ENCODE data around the gene RAPGEF5. TPM values are rescaled to one million over a fixed set of nuclear protein-coding genes. Genes with fewer than 3 reads are reported as not detected.

The RAPGEF5 gene
- total and polyA plus RNA-seq, 10 of the 15 experiments (the other 5 are each of a cell fraction or from before 2014, with no cell fraction given) = 0.38 to 4.0 (median 1.6) TPM; not detected in 1

DNA sequence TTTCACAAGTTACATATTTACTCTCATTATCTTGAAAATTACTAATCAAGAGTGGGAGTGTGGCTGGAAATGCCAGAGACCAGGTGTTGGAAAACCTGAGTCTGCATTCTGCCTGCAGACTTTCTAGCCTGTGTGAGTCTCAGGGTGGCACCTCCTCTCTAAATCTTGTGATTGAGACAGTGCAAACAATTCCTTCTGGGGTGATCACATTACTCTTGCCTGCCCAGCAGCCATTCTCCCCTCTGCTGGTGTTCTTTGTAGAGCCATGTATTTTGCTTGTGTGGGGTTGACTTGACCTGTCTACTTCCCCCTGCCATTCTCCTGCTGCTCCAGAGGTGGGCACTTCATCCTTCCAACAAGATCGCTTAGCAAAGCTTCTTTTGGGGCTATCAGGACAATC, 101.1 kb downstream of the RAPGEF5 start:
- SMC1A ChIA-PET (ENCODE audit: uncharacterized antibody, unreplicated experiment) = interaction anchor here (1.2 to 1.5 kb wide), 2 partner anchors 8 to 146 kb away, joined by 3 to 4 read pairs; no protein-coding TSS in a partner anchor
- H3K9me3 ChIP-seq (replicated peaks; ENCODE audit: control insufficient read depth, insufficient read depth, low read length) = no peaks in the 10 kb centered on the region
- CTCF ChIA-PET = interaction anchor here (1.2 kb wide), 1 partner anchor 213 kb away, joined by 4 read pairs; no protein-coding TSS in a partner anchor
- no peak for FAIRE-seq
- WGBS (ENCODE audit: insufficient coverage, insufficient replicate concordance, low lambda C conversion rate, missing lambda C conversion rate) = 46% methylated on average over 1 of the region's 1 CpG
- no peak for DNase-seq (ENCODE audit: low read depth, low spot score)
- RAD21 ChIA-PET (ENCODE audit: unreplicated experiment) = interaction anchor here (1.1 to 1.9 kb wide), 2 partner anchors 144 to 153 kb away, joined by 3 to 4 read pairs; no protein-coding TSS in a partner anchor
- H3K79me2 ChIP-seq (ENCODE audit: control insufficient read depth, insufficient read depth, low read length) = no peaks in the 10 kb centered on the region
- no peaks in the 10 kb centered on the region for H3K27me3 ChIP-seq (replicated peaks in 1 of 2; ENCODE audit: control insufficient read depth in 2 of 2, insufficient read depth in 2 of 2, low read length in 1 of 2)
- H2AFZ ChIP-seq (ENCODE audit: control insufficient read depth, low read depth, low read length) = no peak overlapping the region
- peak; percentile 44 for ATAC-seq
- no TSS peak for BruUV-seq (replicated peaks)
- in situ Hi-C loops (cut with MboI) = no loop called here
- no peak overlapping the region for H3K4me3 ChIP-seq
- no peak overlapping the region for H3K9ac ChIP-seq (ENCODE audit: control insufficient read depth, insufficient read depth, low read length)
- H3K36me3 ChIP-seq (ENCODE audit: control insufficient read depth in 2 of 2, insufficient read depth in 2 of 2, low read length in 1 of 2) = no peaks in the 10 kb centered on the region
- no peak overlapping the region for H3K4me2 ChIP-seq (ENCODE audit: control insufficient read depth, insufficient read depth)
- H3K4me1 ChIP-seq (ENCODE audit: control insufficient read depth, insufficient read depth, low read length) = no peaks in the 10 kb centered on the region
- TF ChIP-seq SUPT20H (IDR thresholded peaks at IDR 0.05; ENCODE audit: borderline replicate concordance, control insufficient read depth, low read depth, low read length) (no peak), HCFC1 (IDR thresholded peaks at IDR 0.05; ENCODE audit: low read length) (no peak), PAX8 (IDR thresholded peaks at IDR 0.05) (no peak), ESRRA (IDR thresholded peaks at IDR 0.05; ENCODE audit: low read length) (no peak), IRF4 (IDR thresholded peaks at IDR 0.05; ENCODE audit: low read depth, low read length) (no peak), SMAD1 (IDR thresholded peaks at IDR 0.05; ENCODE audit: low read depth, partially characterized antibody) (no peak), NFYA (IDR thresholded peaks at IDR 0.05; ENCODE audit: borderline replicate concordance, low read depth, low read length) (no peak), ZNF622 (IDR thresholded peaks at IDR 0.05) (no peak), MTA3 (IDR thresholded peaks at IDR 0.05; ENCODE audit: borderline replicate concordance, low read length) (no peak), HDAC2 (IDR thresholded peaks at IDR 0.05) (no peak), IKZF1 (conservative IDR thresholded peaks at IDR 0.05) (no peak), PAX5 (IDR thresholded peaks at IDR 0.05; ENCODE audit: borderline replicate concordance, low read depth, low read length) (no peak), SIN3A (IDR thresholded peaks at IDR 0.05; ENCODE audit: low read depth, low read length) (no peak), ASH2L (IDR thresholded peaks at IDR 0.05; ENCODE audit: borderline replicate concordance, low read depth) (no peak), BCL3 (IDR thresholded peaks at IDR 0.05; ENCODE audit: borderline replicate concordance, insufficient read depth, low read depth, low read length, poor library complexity, severe bottlenecking) (no peak), USF1 (IDR thresholded peaks at IDR 0.05; ENCODE audit: borderline replicate concordance, extremely low read length, insufficient read depth, low read depth, low read length) (no peak), NBN (IDR thresholded peaks at IDR 0.05) (no peak)
- TF ChIP-seq, protein P1, sequence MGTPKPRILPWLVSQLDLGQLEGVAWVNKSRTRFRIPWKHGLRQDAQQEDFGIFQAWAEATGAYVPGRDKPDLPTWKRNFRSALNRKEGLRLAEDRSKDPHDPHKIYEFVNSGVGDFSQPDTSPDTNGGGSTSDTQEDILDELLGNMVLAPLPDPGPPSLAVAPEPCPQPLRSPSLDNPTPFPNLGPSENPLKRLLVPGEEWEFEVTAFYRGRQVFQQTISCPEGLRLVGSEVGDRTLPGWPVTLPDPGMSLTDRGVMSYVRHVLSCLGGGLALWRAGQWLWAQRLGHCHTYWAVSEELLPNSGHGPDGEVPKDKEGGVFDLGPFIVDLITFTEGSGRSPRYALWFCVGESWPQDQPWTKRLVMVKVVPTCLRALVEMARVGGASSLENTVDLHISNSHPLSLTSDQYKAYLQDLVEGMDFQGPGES (IDR thresholded peaks at IDR 0.05) = no peak
- intact Hi-C loops (cut with micrococcal nuclease; ENCODE audit: unreplicated experiment) = no loop called here
- H4K20me1 ChIP-seq (ENCODE audit: control insufficient read depth, insufficient read depth) = no peaks in the 10 kb centered on the region
- H3K27ac ChIP-seq (ENCODE audit: control insufficient read depth, insufficient read depth) = no peak overlapping the region
- POLR2A ChIA-PET = no interaction called here

All from GM12878 (cell line).